Adipose tissue (tissue), 3 donors: ENCODE measurements around the gene KCTD19. TPM values are rescaled to one million over a fixed set of nuclear protein-coding genes. Genes with fewer than 3 reads are reported as not detected.

Experiments used
- H3K27ac ChIP-seq: one replicate; pipeline ENCODE4 v1.5.1; 2013; ENCODE audit warnings: low read depth, low read length
- WGBS, 3 donors: extraction: QIAGEN DNeasy Blood & Tissue Kit; methylation state at CpG; one replicate each; pipeline ENCODE4 v1.1.7; 2013; 5-methylcytosine and 5-hydroxymethylcytosine counted together
- polyA plus RNA-seq, 3 donors: library from polyadenylated mRNA; stranded (reverse); fragments of 200-250 nt; gene quantifications; one replicate each; pipeline ENCODE4 v1.2.3, GENCODE V29; 2013
- donor health status: healthy with polysubstance abuse.
- donor health status: Bipolar disorder and iron deficiency.
- donor health status: healthy.

KCTD19 gene
- polyA plus RNA-seq, 3 donors = 0.05 to 0.56 TPM; not detected in 1

- no peak overlapping the region for H3K27ac ChIP-seq
- 94 to 96% (median 94%) methylated on average over 4 of the region's 4 CpGs for WGBS, 3 donors
Measured at GRCh38 chr16:67271446-67271845, 55.1 kb downstream of the KCTD19 start.

- 76 to 89% (median 87%) methylated on average over 11 of the region's 11 CpGs for WGBS, 3 donors
- no peak overlapping the region for H3K27ac ChIP-seq
Measured at GRCh38 chr16:67270931-67271338, 55.6 kb downstream of the KCTD19 start.

- no peak overlapping the region for H3K27ac ChIP-seq
- WGBS, 3 donors = 46 to 50% (median 47%) methylated on average over 5 of the region's 5 CpGs
Measured at GRCh38 chr16:67269766-67270165, 56.8 kb downstream of the KCTD19 start.

GRCh38 chr16:67268136-67268579 is 58.4 kb downstream of the KCTD19 start:
- 44 to 51% (median 49%) methylated on average over 5 of the region's 5 CpGs for WGBS, 3 donors

GRCh38 chr16:67265834-67266233 is 60.7 kb downstream of the KCTD19 start:
- H3K27ac ChIP-seq = no peak overlapping the region
- WGBS, 3 donors = 59 to 78% (median 64%) methylated on average over 8 of the region's 8 CpGs

More at GRCh38 chr16:67268136-67268579, 58.4 kb downstream of the KCTD19 start:
- no peak overlapping the region for H3K27ac ChIP-seq

- 85 to 92% (median 91%) methylated on average over 5 of the region's 5 CpGs for WGBS, 3 donors
- H3K27ac ChIP-seq = no peak overlapping the region
Measured at GRCh38 chr16:67264866-67265265, 61.7 kb downstream of the KCTD19 start.

- no peak overlapping the region for H3K27ac ChIP-seq
- WGBS, 3 donors = 77 to 80% (median 78%) methylated on average over 9 of the region's 9 CpGs
Measured at GRCh38 chr16:67264277-67264676, 62.3 kb downstream of the KCTD19 start.

DNA sequence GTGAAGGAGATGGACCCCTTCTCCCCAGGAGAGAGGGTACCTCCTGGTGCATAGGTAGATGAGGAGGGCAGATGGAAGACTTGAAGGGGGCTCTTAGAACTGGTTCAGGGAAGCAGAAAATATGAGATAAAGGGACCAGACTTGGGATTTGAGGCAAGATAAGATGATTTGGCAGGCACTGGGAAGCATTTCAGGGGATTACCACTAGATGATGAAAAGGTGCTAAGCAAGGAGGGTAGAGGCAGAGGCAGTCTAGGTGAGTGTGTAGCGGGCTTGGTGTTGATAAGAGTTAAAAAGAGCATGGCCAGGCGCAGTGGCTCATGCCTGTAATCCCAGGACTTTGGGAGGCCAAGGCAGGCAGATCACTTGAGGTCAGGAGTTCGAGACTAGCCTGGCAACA is 63.3 kb downstream of the KCTD19 start:
- no peak overlapping the region for H3K27ac ChIP-seq
- WGBS, 3 donors = 77 to 90% (median 89%) methylated on average over 3 of the region's 3 CpGs

DNA sequence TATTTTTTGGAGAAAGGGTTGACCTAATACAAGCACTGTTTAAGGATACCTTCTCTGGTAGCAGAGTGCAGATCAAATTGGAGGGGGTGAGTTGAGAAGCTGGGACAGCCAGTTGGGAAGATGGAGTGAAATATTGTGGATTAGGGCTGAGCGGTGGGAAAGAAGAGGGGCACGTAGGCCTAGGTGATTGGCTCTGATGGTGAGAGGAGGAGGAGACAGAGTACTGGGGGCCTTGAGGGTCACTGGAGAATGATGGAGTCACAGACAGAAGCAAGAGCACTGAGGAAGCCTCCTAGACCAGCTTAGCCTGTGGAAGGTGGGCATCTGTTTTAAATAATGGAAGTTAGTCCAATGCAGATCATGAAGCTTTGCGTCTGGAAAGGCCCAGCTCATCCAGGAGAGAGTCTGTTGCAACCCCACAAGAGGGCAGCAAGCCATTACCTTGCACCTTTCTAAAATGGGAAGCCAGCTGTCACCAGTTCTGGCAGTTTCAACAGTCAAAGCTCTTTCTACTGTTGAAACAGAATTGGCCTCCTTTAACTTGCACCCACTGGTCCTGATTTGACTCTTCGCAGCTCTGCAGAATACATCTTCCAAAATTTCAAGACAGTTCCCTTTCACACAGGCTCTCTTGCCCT is 66.0 kb downstream of the KCTD19 start:
- WGBS, 3 donors = 72 to 81% (median 76%) methylated on average over 4 of the region's 4 CpGs
- no peak overlapping the region for H3K27ac ChIP-seq

DNA sequence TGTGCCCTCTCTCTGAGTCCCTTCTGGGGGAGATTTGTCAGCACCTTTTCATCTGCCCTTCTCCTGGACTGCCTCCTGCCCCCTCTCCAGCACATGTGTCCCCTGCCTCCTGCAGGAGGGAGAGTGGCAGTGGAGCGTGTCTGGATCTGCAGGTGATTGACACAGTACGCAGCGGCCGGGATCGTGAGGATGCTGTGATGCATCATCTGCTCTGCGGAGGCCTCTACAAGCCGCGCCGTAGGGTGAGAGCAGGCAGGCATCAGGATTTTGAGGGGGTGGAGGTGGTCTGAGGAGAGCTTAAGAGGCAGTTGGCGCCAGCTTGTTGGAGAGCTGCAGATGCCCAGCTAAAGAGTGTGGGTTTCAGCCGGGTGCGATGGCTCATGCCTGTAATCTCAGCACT is 66.8 kb downstream of the KCTD19 start:
- WGBS, 3 donors = 87 to 95% (median 94%) methylated on average over 12 of the region's 12 CpGs

DNA sequence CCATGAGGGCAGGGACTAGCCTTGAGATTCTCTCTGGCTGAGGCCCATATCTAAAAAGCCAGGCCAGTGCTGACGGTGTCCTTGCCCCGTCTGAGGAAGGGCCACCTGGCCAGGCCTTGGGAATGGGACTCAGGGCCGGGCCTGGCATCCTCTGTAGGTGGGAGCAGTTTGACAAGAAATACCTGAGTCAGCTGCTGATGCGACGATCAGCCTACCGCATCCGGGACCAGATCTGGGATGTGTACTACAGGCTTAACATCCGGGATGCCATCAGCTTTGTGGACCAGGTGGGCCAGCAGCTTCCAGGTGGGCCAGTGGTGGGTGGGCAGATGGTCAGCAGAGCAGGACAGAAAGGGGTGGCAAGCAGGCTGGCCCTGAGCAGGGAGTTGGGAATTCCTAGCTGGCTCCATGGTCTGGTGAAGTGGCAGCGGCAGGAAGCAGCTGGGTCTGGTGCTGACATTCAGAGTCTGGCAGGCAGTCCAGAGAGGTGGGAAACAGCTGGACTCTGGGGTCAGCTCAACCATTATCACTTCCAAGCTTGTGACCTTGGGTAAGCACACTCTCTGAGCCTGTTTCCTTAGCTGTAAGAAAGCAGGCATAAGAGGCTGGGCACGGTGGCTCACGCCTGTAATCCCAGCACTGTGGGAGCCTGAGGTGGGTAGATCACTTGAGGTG is 68.2 kb downstream of the KCTD19 start:
- no peak overlapping the region for H3K27ac ChIP-seq
- WGBS, 3 donors = 67 to 84% (median 83%) methylated on average over 11 of the region's 11 CpGs

More for the DNA sequence above, 66.8 kb downstream of the KCTD19 start:
- no peak overlapping the region for H3K27ac ChIP-seq

GRCh38 chr16:67257486-67258160 is 68.9 kb downstream of the KCTD19 start:
- H3K27ac ChIP-seq = no peak overlapping the region
- WGBS, 3 donors = 79 to 87% (median 81%) methylated on average over 4 of the region's 4 CpGs

DNA sequence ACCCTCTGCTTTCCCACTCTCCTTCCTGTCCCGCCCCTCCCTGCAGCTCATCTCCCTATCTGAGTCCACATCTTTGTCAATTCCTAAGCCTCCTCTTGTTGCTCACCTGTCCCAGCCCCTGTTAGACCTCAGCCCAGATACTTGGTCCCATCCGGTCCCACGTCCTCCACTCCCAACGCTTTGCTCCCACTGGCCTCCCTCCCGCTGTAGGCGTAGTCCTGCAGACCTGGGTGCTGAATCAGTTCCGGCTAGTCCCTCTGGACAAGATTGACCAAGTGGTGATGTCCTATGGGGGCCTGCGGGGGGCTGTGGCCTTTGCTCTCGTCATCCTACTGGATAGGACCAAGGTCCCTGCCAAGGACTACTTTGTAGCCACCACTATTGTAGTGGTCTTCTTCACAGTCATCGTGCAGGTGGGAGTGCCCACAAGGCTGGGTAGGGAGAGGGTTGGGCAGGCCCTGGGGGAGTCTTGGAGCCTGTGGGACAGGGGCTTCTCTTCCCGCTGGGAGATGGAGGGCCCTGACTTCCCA is 69.8 kb downstream of the KCTD19 start:
- 83 to 97% (median 95%) methylated on average over 11 of the region's 11 CpGs for WGBS, 3 donors
- H3K27ac ChIP-seq = no peak overlapping the region

GRCh38 chr16:67255553-67256221 is 70.9 kb downstream of the KCTD19 start:
- WGBS, 3 donors = 92 to 93% (median 92%) methylated on average over 17 of the region's 17 CpGs
- H3K27ac ChIP-seq = no peak overlapping the region

GRCh38 chr16:67254801-67255552 is 71.6 kb downstream of the KCTD19 start:
- no peak overlapping the region for H3K27ac ChIP-seq
- WGBS, 3 donors = 85 to 92% (median 92%) methylated on average over 18 of the region's 18 CpGs

- 86 to 87% (median 87%) methylated on average over 4 of the region's 4 CpGs for WGBS, 3 donors
- H3K27ac ChIP-seq = no peak overlapping the region
Measured at GRCh38 chr16:67252609-67253497, 73.7 kb downstream of the KCTD19 start.

DNA sequence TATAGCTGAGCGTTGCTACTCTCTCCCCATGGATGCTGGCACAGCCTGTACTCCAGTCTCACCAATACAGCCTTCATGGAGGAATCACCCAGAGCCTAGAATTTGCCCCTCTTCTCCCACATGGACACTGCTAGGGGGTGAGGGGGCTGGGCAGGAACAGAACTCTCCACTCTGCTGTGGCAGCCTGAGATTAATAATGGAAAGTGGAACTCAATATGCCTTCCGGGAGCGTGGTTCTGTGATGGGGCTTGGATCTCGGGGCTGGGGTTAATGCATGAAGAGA is 76.6 kb downstream of the KCTD19 start:
- 62 to 76% (median 74%) methylated on average over 4 of the region's 4 CpGs for WGBS, 3 donors
- no peak overlapping the region for H3K27ac ChIP-seq
